Right renal cortex interstitium (tissue), 3 donors: Measurements from ENCODE around the gene DPY30. TPM values are rescaled to one million over a fixed set of nuclear protein-coding genes. Genes with fewer than 3 reads are reported as not detected.

Experiments used
- DNase-seq, 3 donors: peaks; one replicate each; pipeline ENCODE4 v3.0.0-alpha.2; 2013; ENCODE audit warnings: low read depth in 3 of 3, low spot score in 2 of 3
- polyA plus RNA-seq, 3 donors: library from polyadenylated mRNA; unstranded; fragments of 120-200 nt; gene quantifications; one replicate each; pipeline ENCODE4 v1.2.1, GENCODE V29; 2013; ENCODE audit not compliant: insufficient read length in 3 of 3

The DPY30 gene
- polyA plus RNA-seq, 3 donors, result 110 to 119 (median 115) TPM

GRCh38 chr2:31979018-31979417, 60.6 kb downstream of the DPY30 start:
- no peak for DNase-seq

- no peak for DNase-seq
Measured at GRCh38 chr2:31978436-31978835, 61.2 kb downstream of the DPY30 start.

Other genes starting within 250 kb of the DPY30 start
- gene MEMO1, start 28.8 kb downstream of the DPY30 start, polyA plus RNA-seq, result 10 to 100 TPM; 35.4 to 38.3 (median 37.5) TPM
- 10 to 100 TPM; 33.6 to 37.0 (median 33.7) TPM for gene SPAST, start 23.8 kb upstream of the DPY30 start, polyA plus RNA-seq
- gene SLC30A6, start 126.1 kb upstream of the DPY30 start, polyA plus RNA-seq, result 10 to 100 TPM; 27.3 to 29.3 (median 27.7) TPM
- 1 to 10 TPM in 2 of 3 donors, under 1 TPM in 1; 1.00 to 1.1 (median 1.0) TPM for gene NLRC4, start 225.1 kb upstream of the DPY30 start, polyA plus RNA-seq
- gene YIPF4, start 238.1 kb upstream of the DPY30 start, polyA plus RNA-seq, result 10 to 100 TPM; 65.7 to 71.9 (median 67.2) TPM